Activated T-helper 1 cell treated with anti-CD3 and anti-CD28 coated beads, Interleukin-12 subunit alpha, Interleukin-12 subunit beta, Interleukin-2, Interleukin-4 antibody, amounts not matched to agents 30 ng/mL and 10 ng/mL and 1 ng/mL, durations not matched to agents 14 hours and 24 hours and 36 hours (primary cell): ENCODE measurements around the gene ICA1. TPM values are rescaled to one million over a fixed set of nuclear protein-coding genes. Genes with fewer than 3 reads are reported as not detected.

ENCODE experiments used
- DNase-seq: peaks from one replicate; pipeline ENCODE4 v3.0.0; 2021; ENCODE audit warnings: low spot score
- H3K27ac Mint-ChIP-seq: one replicate; pipeline ENCODE4 v1.8.0; 2021; ENCODE audit warnings: mild to moderate bottlenecking, mixed read lengths
- H3K27me3 Mint-ChIP-seq: one replicate; pipeline ENCODE4 v1.8.0; 2022; ENCODE audit warnings: mild to moderate bottlenecking, moderate library complexity, mixed read lengths; ENCODE audit not compliant: insufficient read depth
- H3K36me3 Mint-ChIP-seq: one replicate; pipeline ENCODE4 v1.8.0; 2021; ENCODE audit warnings: low read depth, mixed read lengths
- H3K4me1 Mint-ChIP-seq: one replicate; pipeline ENCODE4 v1.8.0; 2021; ENCODE audit warnings: low read depth, mixed read lengths
- H3K4me3 Mint-ChIP-seq: one replicate; pipeline ENCODE4 v1.8.0; 2021; ENCODE audit warnings: mild to moderate bottlenecking, moderate library complexity, mixed read lengths
- H3K9me3 Mint-ChIP-seq: one replicate; pipeline ENCODE4 v1.8.0; 2021; ENCODE audit warnings: mixed read lengths
- intact Hi-C: fragments of 100-400 bp; cut with micrococcal nuclease; formaldehyde crosslinking; loops from one replicate; pipeline ENCODE4 v1.15.1; 2024
- total RNA-seq: library from RNA; stranded (reverse); gene quantifications from 2 replicates; pipeline ENCODE4 v1.2.3, GENCODE V29; 2022

The ICA1 gene
- total RNA-seq, 1 donor from 2014 or later = 1.9 TPM

DNA sequence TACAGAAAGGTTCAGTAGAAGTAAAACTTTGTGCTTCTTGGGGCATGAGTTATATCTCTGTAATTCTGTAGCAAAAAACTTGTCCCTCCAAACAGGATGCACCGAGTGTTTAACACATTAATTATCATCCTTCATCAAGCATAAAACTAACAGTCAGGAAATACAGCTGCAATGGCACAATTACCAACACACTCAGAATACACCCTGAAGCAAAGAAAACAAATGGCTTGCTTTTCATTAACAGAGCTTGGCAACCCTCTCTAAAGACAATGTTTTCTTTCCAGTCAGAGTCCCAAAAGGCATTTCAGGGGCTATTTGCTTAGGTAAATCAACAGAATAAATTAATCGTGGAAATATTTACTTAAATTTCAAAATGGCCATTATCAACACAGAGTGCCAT, 107.7 kb downstream of the ICA1 start:
- H3K36me3 Mint-ChIP-seq = peaks cover 4% of the 10 kb centered on the region
- H3K9me3 Mint-ChIP-seq = peaks cover 16% of the 10 kb centered on the region
- no peaks in the 10 kb centered on the region for H3K27me3 Mint-ChIP-seq
- no peak for DNase-seq
- intact Hi-C loops = no loop called here
- no peak overlapping the region for H3K27ac Mint-ChIP-seq
- H3K4me1 Mint-ChIP-seq = peaks cover 8% of the 10 kb centered on the region
- no peak overlapping the region for H3K4me3 Mint-ChIP-seq

DNA sequence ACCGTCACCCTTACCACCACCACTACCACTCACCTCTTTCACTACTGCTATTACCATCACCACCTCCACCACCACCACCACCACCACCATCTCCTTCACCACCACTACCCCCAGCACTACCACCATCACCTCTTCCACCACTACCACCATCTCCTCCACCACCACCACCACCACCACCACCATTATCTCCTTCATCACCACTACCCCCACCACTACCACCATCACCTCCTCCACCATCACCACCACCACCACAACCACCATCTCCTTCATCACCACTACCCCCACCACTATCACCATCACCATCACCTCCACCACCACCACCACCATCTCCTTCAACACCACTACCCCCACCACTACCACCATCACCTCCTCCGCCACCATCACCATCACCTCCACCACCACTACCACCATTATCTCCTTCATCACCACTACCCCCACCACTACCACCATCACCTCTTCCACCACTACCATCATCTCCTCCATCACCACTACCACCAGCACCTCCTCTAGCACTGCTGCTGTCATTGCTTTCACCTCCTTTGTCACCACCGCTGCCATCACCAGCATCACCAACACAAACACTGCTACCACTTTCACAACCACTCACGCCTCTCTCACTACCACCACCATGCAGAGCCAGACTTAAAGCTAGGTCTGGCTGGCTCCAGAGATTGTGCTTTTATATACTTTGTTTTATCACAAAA, 109.3 kb downstream of the ICA1 start:
- no peak overlapping the region for H3K4me3 Mint-ChIP-seq
- no peak for DNase-seq
- H3K4me1 Mint-ChIP-seq = peaks cover 17% of the 10 kb centered on the region
- H3K36me3 Mint-ChIP-seq = peaks cover 4% of the 10 kb centered on the region
- H3K27me3 Mint-ChIP-seq = no peaks in the 10 kb centered on the region
- peaks cover 16% of the 10 kb centered on the region for H3K9me3 Mint-ChIP-seq
- intact Hi-C loops = loop anchor here (2.0 kb wide), 1 partner anchor 24 kb away; no protein-coding TSS in a partner anchor
- peak overlapping the region; percentile 63 for H3K27ac Mint-ChIP-seq

DNA sequence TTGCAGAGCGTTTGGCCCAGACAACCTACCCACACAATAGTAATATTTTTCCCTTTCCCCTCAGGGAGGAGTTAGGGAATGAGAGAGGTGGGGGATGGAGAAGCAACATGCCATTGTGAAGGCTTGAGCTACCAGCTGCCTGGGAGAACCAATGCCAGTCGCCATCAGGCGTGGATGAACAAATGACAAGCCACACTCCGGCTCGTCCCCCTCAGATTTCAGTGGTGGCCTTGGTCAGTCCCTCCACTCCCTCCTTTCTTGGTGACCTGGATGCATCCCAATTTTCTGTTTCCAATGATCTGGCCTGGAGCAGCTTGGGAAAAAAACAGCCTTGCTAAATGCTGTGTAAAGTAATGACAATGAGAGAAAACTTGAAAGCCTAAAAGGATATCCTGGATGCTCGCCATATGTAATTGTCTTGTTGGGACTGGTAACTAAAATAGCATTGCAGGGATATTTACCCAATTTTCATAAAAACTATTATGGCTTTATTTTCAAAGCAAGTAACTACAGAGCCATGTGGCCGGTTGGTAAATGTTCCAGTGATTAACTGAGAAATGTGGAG, 110.7 kb downstream of the ICA1 start:
- Mint-ChIP-seq H3K27ac (no peak overlapping the region), H3K36me3 (peaks cover 4% of the 10 kb centered on the region), H3K9me3 (peaks cover 16% of the 10 kb centered on the region), H3K4me3 (no peak overlapping the region), H3K27me3 (no peaks in the 10 kb centered on the region), H3K4me1 (peaks cover 17% of the 10 kb centered on the region)
- DNase-seq = no peak
- intact Hi-C loops = no loop called here

- intact Hi-C loops = no loop called here
- Mint-ChIP-seq H3K27me3 (no peaks in the 10 kb centered on the region), H3K36me3 (peaks cover 4% of the 10 kb centered on the region), H3K4me3 (no peak overlapping the region), H3K9me3 (peaks cover 16% of the 10 kb centered on the region), H3K27ac (no peak overlapping the region), H3K4me1 (peaks cover 22% of the 10 kb centered on the region)
- no peak for DNase-seq
Measured at GRCh38 chr7:8149222-8149621, 112.7 kb downstream of the ICA1 start.

DNA sequence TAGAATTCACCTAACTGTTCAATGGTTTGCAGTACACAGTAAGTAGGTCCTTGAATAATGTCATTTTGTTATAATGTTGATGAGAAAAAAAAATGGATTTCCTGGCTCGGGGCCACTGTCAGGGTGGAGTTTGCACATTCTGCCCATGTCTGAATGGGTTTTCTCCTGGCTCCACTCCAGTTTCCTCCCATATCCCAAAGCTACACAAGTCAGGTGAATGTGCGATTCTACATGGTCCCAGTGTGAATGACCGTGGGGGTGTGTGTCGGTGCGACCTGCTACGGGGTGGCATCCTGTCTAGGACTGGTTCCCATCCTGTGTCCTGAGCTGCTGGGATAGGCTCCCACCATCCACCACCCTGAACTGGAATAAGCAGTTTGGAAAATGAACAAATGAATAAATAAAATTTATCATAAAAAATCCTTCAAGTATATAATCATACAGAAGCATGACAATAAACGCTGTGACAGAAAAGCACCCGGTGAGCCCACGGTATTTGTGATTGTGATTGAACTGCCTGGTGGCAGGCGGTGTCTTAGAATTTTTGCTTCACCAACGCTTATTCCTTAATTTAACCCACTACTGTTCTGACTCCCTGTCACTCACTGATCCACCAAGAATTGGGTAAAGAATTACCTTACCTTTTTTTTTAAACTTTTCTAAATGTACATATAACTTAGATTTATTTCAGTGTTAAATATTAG, 114.1 kb downstream of the ICA1 start:
- Mint-ChIP-seq H3K9me3 (peaks cover 13% of the 10 kb centered on the region), H3K4me3 (no peak overlapping the region), H3K27me3 (no peaks in the 10 kb centered on the region), H3K36me3 (peaks cover 2% of the 10 kb centered on the region), H3K27ac (no peak overlapping the region), H3K4me1 (peaks cover 27% of the 10 kb centered on the region)
- intact Hi-C loops = no loop called here
- no peak for DNase-seq

DNA sequence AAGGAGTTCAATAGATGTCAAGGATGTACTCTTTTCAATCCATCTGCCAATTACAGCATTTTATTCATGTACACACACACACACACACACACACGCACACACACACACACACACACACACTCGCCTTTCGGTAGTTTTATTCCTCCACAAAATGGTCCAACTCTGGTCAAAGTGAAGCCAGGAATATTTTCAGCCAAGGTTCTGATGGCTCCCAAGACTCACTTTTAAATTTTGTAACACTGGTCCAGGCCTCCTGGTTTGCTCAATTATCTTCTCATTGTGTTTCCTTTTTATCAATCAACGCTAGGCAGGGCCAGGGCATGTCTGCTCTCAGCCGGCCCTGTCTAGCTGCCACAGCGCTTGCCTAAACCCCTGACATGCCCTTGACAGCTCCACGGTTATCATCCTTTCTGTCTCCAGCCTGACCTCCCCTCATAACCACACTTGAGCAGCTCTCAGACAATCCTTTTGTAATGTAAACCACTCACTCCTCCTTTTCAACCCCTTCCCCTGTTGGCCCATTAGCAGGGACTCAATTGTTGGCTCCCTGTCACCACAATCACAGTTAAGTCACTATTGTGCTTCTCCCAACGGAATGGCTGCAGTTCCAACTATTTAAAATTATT, 115.1 kb downstream of the ICA1 start:
- H3K9me3 Mint-ChIP-seq = peaks cover 5% of the 10 kb centered on the region
- H3K4me1 Mint-ChIP-seq = peaks cover 23% of the 10 kb centered on the region
- H3K36me3 Mint-ChIP-seq = no peaks in the 10 kb centered on the region
- no peak for DNase-seq
- H3K27ac Mint-ChIP-seq = no peak overlapping the region
- no peak overlapping the region for H3K4me3 Mint-ChIP-seq
- no peaks in the 10 kb centered on the region for H3K27me3 Mint-ChIP-seq
- intact Hi-C loops = no loop called here

DNA sequence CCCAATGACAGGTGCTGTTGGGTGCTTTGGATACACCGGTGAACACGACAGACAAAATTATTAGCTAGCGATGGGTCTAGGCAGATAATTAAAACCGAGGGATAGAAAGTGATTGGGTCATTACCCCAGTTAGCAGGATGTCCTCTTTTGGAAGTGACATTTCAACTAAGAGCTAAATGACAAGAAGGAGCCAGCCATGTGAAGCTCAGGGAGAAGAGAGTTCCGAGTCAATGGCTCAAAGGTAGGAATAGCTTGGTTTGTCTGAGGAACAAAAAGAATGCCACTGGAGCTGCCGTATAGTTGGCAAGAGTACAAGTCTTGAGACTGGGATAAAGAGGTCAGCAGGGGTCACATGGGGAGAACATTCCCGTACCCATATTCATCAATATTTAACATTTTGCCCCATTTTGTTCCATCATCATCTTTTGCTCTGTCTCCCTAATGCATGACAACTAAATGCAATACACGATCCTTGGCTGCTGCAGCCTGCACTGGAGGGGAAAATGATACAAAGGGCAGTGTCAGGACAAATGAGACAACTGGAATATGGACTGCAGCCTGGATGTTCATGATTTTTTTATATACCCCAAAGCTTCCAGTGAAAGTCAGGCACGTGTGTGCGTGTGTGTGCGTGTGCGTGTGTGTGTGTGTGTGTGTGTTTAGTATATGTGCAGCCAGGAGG, 115.7 kb downstream of the ICA1 start:
- Mint-ChIP-seq H3K27ac (no peak overlapping the region), H3K27me3 (no peaks in the 10 kb centered on the region)

DNA sequence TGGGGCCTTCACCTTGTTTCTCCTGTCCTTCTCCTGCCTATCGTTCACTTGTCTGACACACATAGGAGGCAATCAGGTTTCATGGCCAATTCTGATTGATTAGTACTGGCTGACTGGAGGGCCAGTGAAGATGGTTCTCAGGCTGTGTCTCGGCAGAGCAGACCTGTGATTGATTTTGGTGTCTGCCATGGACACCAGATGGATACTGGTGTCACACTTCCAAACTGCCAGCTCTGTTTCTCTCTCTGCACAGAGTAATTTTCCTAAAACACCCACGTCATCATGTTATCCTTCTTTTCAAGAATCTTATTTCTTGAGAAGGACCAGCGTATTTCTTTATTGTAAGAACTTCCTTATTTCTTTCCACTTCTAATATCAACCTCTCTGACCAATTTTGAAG, 117.1 kb downstream of the ICA1 start:
- H3K27me3 Mint-ChIP-seq = no peaks in the 10 kb centered on the region
- no peak overlapping the region for H3K4me3 Mint-ChIP-seq
- H3K9me3 Mint-ChIP-seq = no peaks in the 10 kb centered on the region
- intact Hi-C loops = no loop called here
- DNase-seq = no peak
- H3K4me1 Mint-ChIP-seq = peaks cover 23% of the 10 kb centered on the region
- no peaks in the 10 kb centered on the region for H3K36me3 Mint-ChIP-seq
- no peak overlapping the region for H3K27ac Mint-ChIP-seq

More for the DNA sequence above, 115.7 kb downstream of the ICA1 start:
- Mint-ChIP-seq H3K36me3 (no peaks in the 10 kb centered on the region), H3K9me3 (no peaks in the 10 kb centered on the region), H3K4me3 (no peak overlapping the region), H3K4me1 (peaks cover 23% of the 10 kb centered on the region)
- no peak for DNase-seq
- intact Hi-C loops = no loop called here

GRCh38 chr7:8143151-8143874, 118.7 kb downstream of the ICA1 start:
- no peak for DNase-seq

GRCh38 chr7:8142477-8142876, 119.5 kb downstream of the ICA1 start:
- peaks cover 11% of the 10 kb centered on the region for H3K4me1 Mint-ChIP-seq
- no peak for DNase-seq
- H3K27me3 Mint-ChIP-seq = no peaks in the 10 kb centered on the region
- intact Hi-C loops = no loop called here
- H3K9me3 Mint-ChIP-seq = no peaks in the 10 kb centered on the region
- no peaks in the 10 kb centered on the region for H3K36me3 Mint-ChIP-seq
- H3K27ac Mint-ChIP-seq = no peak overlapping the region
- H3K4me3 Mint-ChIP-seq = no peak overlapping the region

More at GRCh38 chr7:8143151-8143874, 118.7 kb downstream of the ICA1 start:
- Mint-ChIP-seq H3K36me3 (no peaks in the 10 kb centered on the region), H3K9me3 (no peaks in the 10 kb centered on the region), H3K27ac (no peak overlapping the region), H3K27me3 (no peaks in the 10 kb centered on the region), H3K4me3 (no peak overlapping the region), H3K4me1 (peaks cover 11% of the 10 kb centered on the region)
- intact Hi-C loops = no loop called here

DNA sequence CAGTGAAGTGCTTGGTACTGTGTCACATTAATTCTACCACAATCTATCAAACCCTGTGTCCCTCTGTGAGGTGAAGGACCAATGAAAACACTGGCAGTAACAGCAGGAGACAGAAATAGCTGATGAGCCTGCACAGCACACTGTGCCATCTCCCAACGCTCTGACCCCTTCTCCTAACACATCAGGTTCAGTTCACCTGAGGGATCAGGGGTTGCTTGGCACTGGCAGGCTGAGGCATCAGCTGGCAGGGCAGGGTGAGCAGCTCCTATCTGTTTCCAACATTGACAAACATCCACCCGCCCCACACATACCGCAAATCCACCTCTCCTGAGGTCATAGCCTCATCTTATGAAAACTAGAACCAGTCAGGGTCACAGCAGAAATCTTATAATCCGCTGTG, 120.9 kb downstream of the ICA1 start:
- Mint-ChIP-seq H3K27me3 (no peaks in the 10 kb centered on the region), H3K9me3 (no peaks in the 10 kb centered on the region), H3K36me3 (no peaks in the 10 kb centered on the region), H3K27ac (no peak overlapping the region), H3K4me1 (peaks cover 11% of the 10 kb centered on the region), H3K4me3 (no peak overlapping the region)
- DNase-seq = no peak
- intact Hi-C loops = no loop called here

DNA sequence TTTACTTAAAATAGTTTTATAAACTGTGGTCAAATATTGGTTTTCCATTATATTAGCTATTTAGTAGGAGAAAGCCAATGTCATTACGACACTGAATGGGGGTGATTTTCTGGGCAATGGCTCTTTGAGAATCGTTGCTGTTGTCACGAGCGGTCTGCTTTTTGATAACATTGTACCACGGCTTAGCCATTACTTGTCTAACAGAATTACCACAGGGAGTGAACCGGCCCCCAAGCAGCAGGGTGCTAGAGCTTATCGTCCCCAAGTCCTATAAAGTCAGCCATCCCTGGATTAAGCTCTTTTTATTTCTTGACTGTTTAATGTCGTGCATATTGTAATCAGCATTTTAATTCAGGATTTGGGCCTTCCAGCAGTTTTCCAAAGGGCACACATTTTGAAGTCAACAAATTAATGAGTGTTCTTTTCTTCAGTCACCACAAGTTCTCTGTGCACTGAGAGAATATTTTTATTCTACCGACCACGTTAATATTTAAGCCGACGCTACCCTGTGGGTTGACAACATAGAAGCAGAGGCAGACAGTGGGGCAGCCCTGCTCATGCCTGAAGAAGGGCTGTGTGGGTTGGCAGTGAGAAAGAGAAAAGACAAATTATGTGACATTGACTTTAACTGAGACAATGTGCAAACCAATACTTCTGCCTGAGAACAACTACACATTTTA, 125.8 kb downstream of the ICA1 start:
- Mint-ChIP-seq H3K27me3 (no peaks in the 10 kb centered on the region), H3K4me1 (peaks cover 47% of the 10 kb centered on the region), H3K9me3 (no peaks in the 10 kb centered on the region), H3K36me3 (peaks cover 7% of the 10 kb centered on the region), H3K4me3 (no peak overlapping the region), H3K27ac (no peak overlapping the region)
- intact Hi-C loops = no loop called here
- DNase-seq = no peak
